SK-N-MC (cell line): ENCODE data around the gene ADH1A.

Experiments
- EZH2 ChIP-seq: fragments of 200-600 bp; sonication (generic); IDR thresholded peaks from one replicate; pipeline ENCODE4 v1.6.1; 2017; ENCODE audit warnings: antibody characterized with exemption
- FOXP2 ChIP-seq: optimal IDR thresholded peaks from 2 replicates; pipeline ENCODE3; 2011; ENCODE audit warnings: mild to moderate bottlenecking, moderate library complexity; ENCODE audit not compliant: insufficient read depth; ENCODE audit errors: extremely low read length, control extremely low read depth
- POLR2AphosphoS5 ChIP-seq: IDR thresholded peaks from 2 replicates; pipeline ENCODE4 v1.6.1; 2012; ENCODE audit warnings: mild to moderate bottlenecking, low read depth, low read length, borderline replicate concordance

GRCh38 chr4:99323756-99324155 lies 33.0 kb upstream of the ADH1A start:
- TF ChIP-seq EZH2 (no peak), POLR2AphosphoS5 (no peak), FOXP2 (no peak)
